Nephron (organoid): ENCODE data around the gene FA2H.

Experiments used
- H3K27ac Mint-ChIP-seq, 3 experiments: 2 replicates each; pipeline ENCODE4 v1.8.0; 2020; ENCODE audit warnings: mixed read lengths in 3 of 3, mild to moderate bottlenecking in 2 of 3, moderate library complexity in 1 of 3
- H3K27me3 Mint-ChIP-seq: 2 replicates; pipeline ENCODE4 v1.8.0; 2021; ENCODE audit warnings: low read depth, mild to moderate bottlenecking, moderate library complexity, mixed read lengths
- H3K36me3 Mint-ChIP-seq: 2 replicates; pipeline ENCODE4 v1.8.0; 2020; ENCODE audit warnings: low read depth, mixed read lengths
- H3K4me1 Mint-ChIP-seq: 2 replicates; pipeline ENCODE4 v1.8.0; 2020; ENCODE audit warnings: mixed read lengths
- H3K4me3 Mint-ChIP-seq, 3 experiments: 2 replicates each; pipeline ENCODE4 v1.8.0; 2020; ENCODE audit warnings: mild to moderate bottlenecking in 3 of 3, mixed read lengths in 3 of 3, moderate library complexity in 2 of 3
- H3K9me3 Mint-ChIP-seq: 2 replicates; pipeline ENCODE4 v1.8.0; 2020; ENCODE audit warnings: mixed read lengths
- TF ChIP-seq, protein P1 (sequence below), 3 experiments: fragments of 200-600 bp; sonication (generic); IDR thresholded peaks; one replicate each; pipeline ENCODE4 v1.5.0; 2021; ENCODE audit warnings: antibody characterized with exemption in 3 of 3; ENCODE audit not compliant: unreplicated experiment in 3 of 3

Gene FA2H

DNA sequence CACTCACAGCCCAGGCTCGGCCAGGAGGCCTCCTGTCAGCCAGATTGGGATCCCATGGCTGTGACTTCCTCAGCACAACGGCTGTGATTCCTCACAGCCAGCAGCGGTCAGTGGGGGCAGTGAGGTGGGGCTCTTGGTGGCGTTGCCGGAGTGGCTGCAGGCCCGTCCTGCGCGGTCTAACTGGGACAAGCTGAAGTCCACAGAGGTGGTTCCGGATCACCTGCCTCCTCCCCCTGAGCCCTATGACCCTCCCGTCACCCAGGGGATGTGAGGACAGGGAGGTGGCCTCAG is 39.5 kb downstream of the FA2H start:
- no peak overlapping the region for H3K4me3 Mint-ChIP-seq
- H3K36me3 Mint-ChIP-seq = no peaks in the 10 kb centered on the region
- H3K9me3 Mint-ChIP-seq = no peaks in the 10 kb centered on the region
- peak overlapping the region in 1 of 3 experiments; percentile 39 for H3K27ac Mint-ChIP-seq
- TF ChIP-seq, protein P1, sequence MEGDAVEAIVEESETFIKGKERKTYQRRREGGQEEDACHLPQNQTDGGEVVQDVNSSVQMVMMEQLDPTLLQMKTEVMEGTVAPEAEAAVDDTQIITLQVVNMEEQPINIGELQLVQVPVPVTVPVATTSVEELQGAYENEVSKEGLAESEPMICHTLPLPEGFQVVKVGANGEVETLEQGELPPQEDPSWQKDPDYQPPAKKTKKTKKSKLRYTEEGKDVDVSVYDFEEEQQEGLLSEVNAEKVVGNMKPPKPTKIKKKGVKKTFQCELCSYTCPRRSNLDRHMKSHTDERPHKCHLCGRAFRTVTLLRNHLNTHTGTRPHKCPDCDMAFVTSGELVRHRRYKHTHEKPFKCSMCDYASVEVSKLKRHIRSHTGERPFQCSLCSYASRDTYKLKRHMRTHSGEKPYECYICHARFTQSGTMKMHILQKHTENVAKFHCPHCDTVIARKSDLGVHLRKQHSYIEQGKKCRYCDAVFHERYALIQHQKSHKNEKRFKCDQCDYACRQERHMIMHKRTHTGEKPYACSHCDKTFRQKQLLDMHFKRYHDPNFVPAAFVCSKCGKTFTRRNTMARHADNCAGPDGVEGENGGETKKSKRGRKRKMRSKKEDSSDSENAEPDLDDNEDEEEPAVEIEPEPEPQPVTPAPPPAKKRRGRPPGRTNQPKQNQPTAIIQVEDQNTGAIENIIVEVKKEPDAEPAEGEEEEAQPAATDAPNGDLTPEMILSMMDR (IDR thresholded peaks at IDR 0.05; ENCODE audit: unreplicated experiment in 3 of 3) = no peak
- no peaks in the 10 kb centered on the region for H3K4me1 Mint-ChIP-seq
- H3K27me3 Mint-ChIP-seq = peaks cover 26% of the 10 kb centered on the region

DNA sequence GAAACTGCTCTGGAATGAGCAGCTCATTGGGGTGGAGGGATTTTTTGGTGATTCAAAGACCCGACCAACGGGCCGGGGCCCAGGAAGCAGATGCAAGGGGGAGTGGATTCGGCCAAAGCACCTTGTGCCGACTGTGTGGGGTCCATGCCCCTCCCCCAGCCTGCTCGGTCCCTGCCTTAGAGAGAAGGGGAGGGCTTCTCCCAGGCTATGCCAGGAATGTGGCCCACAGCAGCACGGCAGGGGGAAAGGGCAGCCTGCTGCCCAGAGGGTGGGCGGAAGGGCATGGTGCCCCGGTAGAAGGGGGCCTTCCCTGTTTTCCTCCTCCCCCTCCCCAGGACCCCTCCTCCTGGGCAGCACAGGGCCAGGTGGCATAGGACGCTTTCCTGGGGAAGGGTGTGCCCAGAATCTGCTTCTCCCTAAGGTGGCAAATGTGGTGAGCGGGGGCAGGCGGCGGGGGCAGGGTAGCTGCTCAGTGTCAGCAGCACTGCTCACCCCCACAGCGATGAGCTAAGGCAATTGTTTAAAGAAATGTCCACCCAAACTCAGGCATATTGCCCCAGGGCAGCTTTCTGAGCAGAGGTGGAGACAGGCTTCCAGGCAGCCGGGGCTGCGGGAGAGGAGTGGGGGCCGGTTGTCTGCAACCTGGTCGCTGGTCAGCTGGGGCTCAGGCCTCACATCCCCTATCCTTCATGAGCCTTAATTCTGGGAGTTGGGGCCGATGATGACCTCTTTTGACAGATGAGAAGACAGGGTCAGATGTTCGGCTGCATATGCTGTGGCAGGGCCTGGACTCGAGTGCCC is 40.1 kb downstream of the FA2H start:
- Mint-ChIP-seq H3K27ac (peak overlapping the region in 2 of 3 experiments; percentile 35 to 39), H3K27me3 (peaks cover 26% of the 10 kb centered on the region), H3K4me1 (no peaks in the 10 kb centered on the region), H3K4me3 (no peak overlapping the region), H3K36me3 (no peaks in the 10 kb centered on the region), H3K9me3 (no peaks in the 10 kb centered on the region)
- TF ChIP-seq, protein P1 (IDR thresholded peaks at IDR 0.05; ENCODE audit: unreplicated experiment in 3 of 3) = no peak

DNA sequence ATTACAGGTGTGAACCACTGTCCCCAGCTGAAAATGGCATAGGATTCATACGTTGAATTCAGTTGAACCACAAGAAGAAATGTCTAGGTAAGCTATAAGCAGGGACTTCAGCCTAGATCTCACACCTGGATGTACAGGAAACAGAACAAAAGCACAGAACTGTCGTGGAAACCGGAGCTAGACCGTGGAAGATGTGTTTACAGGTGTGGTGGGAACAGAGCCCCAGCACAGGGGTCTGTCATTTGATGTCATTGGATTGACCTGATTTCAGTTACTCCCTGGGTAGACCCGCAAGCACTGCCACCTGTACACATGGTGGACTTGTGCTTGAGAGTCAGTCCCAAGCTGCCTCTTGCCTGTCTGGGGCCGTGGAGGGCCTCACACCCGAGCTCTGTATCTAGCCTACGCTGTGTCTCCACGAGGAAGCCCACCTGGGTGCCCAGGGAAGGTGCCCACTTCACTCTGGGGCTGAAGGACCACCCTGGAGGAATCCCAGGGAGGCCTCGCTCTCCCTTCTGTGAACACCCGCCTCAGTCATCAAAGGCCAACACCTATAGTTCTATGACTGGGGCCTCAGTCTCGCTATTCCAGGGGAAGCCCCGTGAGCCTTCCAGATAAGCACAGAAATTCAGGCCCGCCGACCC is 41.8 kb downstream of the FA2H start:
- peaks cover 12% of the 10 kb centered on the region for H3K27me3 Mint-ChIP-seq

DNA sequence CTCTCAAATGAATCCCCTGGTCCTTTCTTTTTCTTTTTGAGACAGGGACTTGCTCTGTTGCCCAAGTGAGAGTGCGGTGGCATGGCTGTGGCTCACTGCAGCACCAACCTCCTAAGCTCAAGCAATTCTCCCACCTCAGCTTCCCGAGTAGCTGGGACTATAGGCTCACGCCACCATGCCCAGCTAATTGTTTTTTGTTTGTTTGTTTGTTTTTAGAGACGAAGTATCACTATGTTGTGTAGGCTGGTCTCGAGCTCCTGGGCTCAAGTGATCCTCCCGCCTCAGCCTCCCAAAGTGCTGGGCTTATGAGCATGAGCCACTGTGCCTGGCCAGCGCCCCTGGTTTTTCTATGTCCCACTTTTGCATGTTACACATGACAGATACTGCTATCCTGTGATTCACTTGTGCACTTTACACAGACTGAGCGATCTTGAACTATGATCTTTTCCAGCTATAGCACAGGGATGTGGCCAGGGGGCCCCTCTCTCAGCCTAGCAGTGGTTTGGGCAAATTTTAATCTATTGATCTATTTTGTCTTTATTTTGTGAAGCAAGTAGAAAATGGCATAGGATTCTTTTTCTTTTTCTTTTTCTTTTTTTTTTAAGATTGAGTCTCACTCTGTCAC is 42.7 kb downstream of the FA2H start:
- no peaks in the 10 kb centered on the region for H3K36me3 Mint-ChIP-seq
- H3K4me1 Mint-ChIP-seq = no peaks in the 10 kb centered on the region
- TF ChIP-seq, protein P1 (IDR thresholded peaks at IDR 0.05; ENCODE audit: unreplicated experiment in 3 of 3) = no peak
- H3K9me3 Mint-ChIP-seq = no peaks in the 10 kb centered on the region
- H3K4me3 Mint-ChIP-seq = no peak overlapping the region
- H3K27ac Mint-ChIP-seq = no peak overlapping the region
- H3K27me3 Mint-ChIP-seq = peaks cover 12% of the 10 kb centered on the region

More for the DNA sequence above, 41.8 kb downstream of the FA2H start:
- no peak overlapping the region for H3K27ac Mint-ChIP-seq
- TF ChIP-seq, protein P1 (IDR thresholded peaks at IDR 0.05; ENCODE audit: unreplicated experiment in 3 of 3) = no peak
- H3K4me1 Mint-ChIP-seq = no peaks in the 10 kb centered on the region
- H3K4me3 Mint-ChIP-seq = no peak overlapping the region
- no peaks in the 10 kb centered on the region for H3K36me3 Mint-ChIP-seq
- H3K9me3 Mint-ChIP-seq = no peaks in the 10 kb centered on the region

DNA sequence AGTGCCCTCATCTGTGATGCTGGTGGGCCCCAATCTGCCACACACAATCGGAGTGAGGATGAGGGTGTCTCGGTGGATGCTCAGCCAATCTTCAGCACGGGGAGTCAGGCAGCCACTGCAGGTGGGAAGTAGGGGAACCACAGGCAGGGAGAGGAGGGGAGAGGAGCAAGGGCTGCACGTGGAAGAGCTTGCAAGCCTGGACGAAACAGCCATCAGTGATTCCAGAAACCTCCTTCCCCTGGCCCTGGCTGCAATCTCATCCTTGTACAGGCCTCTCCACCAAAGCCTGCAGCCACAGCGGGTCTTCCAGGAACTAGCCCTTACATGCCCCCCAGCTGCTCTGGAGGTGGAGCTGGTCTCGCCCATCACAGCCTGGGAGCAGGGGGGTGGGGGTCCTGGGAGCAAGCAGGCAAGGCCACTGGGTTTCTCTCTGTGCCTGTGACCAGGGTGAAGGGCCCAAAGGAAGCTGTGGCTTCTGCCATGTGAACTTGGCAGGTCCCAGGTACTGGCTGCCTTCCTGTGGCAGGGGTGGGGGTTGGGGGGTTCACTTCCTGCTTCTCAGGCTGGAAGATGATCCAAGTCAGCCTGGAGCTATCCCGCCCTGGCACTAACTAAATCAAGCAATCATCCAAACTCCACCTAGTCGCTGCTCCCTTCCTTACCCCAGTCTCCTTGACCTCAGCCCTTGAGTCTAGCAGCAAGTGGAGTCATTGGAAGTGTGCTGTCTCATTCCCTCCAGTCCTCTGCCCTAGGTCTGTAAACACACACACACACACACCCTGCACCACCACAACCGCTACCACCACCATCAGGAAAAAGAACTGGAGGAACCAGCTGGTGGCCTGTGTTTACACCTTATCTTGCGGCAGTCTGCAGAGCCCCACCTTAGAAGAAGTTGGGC is 44.6 kb downstream of the FA2H start:
- TF ChIP-seq, protein P1 (IDR thresholded peaks at IDR 0.05; ENCODE audit: unreplicated experiment in 3 of 3) = no peak
- Mint-ChIP-seq H3K27me3 (peaks cover 13% of the 10 kb centered on the region), H3K9me3 (no peaks in the 10 kb centered on the region), H3K4me3 (no peak overlapping the region), H3K27ac (no peak overlapping the region), H3K4me1 (no peaks in the 10 kb centered on the region), H3K36me3 (no peaks in the 10 kb centered on the region)
